Ureter (tissue), 1 donor: ENCODE results near the gene FNBP1. TPM values are rescaled to one million over a fixed set of nuclear protein-coding genes. Genes with fewer than 3 reads are reported as not detected.

Experiments used
- DNase-seq: peaks from one replicate; pipeline ENCODE4 v3.0.0-alpha.2; 2020; ENCODE audit warnings: low spot score
- total RNA-seq: library from RNA; stranded (reverse); gene quantifications from one replicate; pipeline ENCODE4 v1.2.4, GENCODE V29; 2023
- donor health status: DM: yes; HTN: yes; CAD: no.

The FNBP1 gene
- total RNA-seq, 1 donor from 2014 or later: 71.7 TPM

DNA sequence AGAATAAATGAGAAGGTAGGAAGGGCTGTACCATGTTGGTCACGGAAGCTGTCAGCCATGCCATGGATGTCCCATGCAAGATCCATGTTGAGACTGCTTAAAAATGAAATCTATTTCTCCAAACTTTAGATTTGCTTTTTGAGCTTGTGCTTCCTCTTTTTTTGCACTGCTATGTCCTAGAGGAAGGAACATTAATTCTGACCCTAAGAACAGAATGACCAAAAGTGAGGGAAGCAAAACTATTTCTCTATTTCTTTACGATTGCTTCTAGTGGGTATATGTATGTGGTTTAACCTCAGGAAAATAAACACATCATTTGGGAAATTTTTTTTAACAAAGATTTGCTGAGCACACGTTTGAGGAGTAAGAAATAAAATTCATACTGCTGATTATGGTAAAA, 123.1 kb downstream of the FNBP1 start:
- DNase-seq: no peak

DNA sequence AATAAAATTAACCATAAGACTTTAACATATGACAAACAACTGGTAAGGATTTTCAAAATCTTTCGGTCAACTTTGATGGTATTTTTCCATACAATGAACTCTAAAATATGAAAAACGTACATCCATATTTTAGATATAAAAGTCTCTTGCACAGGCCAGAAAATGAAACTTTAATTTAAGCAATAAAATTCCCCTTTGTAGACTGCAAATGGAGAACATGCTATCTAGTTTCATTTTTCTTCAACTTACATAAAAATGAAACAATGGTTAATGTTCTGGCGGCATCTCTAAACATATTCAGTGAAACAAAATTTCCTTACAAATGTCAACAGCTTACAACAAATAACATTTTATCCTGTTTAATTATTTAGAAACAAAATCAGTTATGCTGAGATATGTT, 123.7 kb downstream of the FNBP1 start:
- no peak for DNase-seq

DNA sequence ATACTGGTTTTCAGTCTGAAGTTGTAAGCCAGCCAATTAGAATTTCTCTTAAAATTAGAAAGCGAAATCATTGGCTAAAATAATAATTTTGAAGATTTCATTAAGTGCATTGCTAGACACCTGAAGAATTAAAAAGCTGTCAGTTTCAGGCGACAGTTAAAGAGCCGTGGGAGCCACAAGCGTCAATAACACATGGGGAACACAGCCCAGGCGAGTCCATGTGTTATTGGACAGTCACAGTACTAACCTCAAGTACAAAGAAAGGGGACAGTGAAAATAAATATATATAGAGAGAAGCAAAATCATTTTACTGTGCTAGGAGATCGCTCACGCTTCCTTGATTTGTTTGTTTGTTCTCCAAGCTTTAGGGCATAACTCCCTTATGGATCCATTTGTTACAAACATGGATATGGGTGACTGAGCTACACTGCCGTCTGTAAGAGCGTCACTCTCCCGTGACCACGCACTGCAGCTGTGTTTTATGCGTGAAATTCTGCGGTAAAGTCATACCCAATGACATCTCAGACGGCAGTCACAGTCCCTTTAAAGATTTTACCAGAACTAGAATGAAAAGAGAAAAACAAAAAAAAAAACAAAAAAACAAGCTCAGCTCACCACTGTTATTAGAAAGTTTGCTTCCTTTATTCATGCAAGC, 124.6 kb downstream of the FNBP1 start:
- DNase-seq: no peak

DNA sequence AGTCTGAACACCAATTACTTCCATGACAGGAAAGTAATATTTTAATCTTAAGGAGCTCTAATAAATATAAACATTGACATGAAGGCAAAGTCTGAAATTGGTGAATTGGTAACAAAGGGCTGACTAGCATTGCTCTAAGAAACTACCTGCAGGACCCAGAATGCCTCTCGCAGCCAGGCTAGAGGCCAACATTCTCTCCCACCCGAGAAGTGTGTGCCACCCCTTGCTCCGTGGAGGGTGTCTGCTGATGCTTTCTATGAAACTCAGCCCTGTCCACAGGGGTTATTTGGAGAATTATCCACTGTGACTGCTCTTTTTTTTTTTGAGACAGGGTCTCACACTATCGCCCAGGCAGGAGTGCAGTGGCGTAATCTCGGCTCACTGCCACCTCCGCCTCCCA, 126.3 kb downstream of the FNBP1 start:
- DNase-seq: no peak

DNA sequence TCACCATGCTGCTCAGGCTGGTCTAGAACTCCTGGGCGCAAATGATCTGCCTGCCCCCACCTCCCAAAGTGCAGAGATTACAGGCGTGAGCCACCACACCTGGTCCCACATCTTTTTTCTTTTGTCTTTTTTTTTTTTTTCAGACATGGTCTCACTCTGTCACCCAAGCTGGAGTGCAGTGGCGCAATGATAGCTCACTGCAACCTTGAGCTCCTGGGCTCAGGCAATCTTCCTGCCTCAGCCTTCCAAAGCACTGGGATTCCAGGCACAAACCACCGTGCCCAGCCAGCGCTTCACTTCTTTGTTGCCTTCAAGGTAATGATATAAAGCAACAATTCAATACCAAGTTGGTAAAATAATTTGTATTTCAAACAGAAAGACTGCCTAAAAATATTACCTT, 128.9 kb downstream of the FNBP1 start:
- DNase-seq: no peak

DNA sequence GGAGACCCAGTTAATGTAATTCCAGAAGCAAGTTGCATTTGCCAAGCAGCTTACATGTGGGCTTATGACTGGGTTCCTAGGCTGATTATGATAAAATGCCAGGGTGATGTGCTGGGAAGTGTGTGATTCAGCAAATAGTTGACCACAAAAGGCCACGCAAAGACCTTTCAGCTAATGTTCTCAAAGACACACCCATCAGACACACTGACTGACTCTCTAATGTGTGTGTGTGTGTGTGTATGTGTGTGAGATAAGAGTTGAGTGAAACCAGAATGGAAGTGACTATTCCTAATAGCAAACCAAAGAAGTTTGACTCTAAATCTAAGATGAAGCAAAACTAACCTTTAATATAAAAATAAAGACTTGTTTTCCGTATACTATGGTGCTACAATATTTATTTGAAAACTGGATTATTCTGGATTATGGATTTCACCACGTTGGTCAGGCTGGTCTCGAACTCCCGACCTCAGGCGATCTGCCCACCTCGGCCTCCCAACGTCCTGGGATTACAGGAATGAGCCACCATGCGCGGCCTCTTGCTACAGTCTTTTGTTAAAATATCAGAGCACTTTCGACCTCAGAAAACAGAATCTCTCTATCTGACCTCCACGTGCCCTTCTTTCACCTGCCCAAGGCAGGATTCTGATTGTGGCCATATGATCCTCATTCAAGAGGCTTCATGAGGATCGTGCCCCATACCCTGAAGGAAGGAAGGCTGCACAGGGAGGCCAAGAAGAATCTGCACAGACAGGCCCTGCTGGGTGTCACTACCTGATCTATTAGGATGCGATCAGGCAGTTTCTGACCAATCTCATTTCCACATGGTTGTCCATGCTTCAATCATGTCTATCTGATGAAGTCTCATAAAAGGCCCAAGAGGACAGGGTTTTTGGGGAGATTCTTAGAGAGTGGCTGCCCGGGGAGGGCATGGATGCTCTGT, 132.1 kb downstream of the FNBP1 start:
- no peak for DNase-seq

DNA sequence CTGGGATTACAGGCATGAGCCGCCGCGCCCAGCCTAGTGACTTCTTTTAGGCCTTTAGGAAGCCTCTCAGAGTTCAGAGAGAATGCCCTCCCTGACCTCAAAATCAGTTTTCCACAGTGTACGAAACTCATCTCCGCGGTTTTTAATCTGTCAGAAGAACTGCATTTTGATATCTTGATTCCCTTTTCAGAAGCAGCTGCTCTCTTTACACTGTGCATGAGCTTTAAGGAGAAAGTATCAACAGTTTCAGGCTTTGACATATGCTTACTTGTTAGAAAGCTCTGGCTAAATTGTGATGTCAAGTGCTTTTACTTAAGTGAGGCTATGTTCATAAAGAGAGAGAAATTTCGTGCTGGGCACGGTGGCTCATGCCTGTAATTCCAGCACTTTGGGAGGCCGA, 133.1 kb downstream of the FNBP1 start:
- no peak for DNase-seq

DNA sequence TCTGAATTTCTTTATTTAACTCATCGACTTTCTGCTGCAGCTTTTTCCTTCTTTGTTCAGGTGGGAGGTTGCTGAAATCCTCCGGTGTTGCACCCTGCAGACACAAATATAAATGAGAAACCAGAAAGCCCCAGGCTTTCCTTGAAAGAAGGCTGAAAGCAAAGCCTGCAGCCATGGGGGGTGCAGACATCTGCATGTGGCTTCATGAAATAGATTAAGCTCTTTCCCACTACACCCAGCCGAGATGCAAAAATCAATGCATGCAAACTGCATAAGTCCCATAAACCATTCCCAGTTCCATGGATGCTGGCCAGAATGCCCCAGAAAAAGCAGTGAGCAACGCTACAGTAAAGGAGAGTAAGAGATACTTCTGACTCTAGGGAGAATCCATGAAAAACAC, 134.1 kb downstream of the FNBP1 start:
- DNase-seq: no peak

DNA sequence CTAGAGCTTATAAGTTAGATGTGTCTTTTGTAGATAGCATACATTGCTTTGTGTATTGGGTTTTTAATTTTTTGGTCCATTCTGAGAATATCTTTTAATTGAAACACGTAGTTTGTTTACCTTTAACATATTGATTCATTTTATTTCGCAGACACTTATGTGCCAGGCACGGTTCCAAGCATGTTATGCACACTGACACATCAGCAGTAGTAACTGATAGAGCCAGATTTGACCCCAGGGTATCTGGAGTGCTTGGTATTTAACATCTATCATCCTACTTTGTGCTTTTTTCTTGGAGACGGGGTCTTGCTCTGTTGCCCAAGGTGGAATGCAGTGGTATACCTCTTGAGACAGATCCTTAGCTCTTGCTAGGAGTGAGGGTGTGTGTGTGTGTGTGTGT, 135.8 kb downstream of the FNBP1 start:
- no peak for DNase-seq

DNA sequence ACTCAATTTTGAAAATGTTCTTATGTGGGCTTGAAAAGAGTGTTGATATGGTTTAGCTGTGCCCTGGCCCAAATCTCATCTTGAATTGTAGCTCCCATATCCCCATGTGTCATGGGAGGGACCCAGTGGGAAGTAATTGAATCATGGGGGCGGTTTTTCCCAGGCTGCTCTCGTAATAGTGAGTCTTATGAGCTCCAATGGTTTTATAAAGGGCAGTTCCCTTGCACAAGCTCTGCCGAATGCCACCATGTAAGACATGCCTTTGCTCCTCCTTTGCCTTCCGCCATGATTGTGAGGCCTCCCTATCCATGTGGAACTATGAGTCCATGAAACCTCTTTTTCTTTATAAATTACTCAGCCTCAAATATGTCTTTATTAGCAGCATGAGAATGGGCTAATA, 136.7 kb downstream of the FNBP1 start:
- no peak for DNase-seq

DNA sequence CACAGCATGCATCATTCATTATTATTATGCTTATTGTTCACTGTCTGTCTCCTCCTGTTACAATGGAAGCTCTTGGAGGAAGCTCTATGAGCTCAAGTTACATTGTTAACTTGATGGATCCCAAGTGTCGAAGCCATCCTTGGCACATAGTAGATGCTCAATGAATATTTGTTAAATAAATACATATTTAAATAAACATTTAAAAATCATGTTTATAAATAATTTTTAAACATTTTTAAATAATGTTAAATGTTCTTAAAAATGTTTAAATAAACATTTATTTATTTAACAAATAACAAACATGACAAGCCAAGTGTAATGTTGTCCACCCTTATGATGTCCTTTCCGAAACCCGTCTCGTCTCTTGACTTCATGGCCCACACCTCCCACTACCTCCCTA, 138.3 kb downstream of the FNBP1 start:
- no peak for DNase-seq

DNA sequence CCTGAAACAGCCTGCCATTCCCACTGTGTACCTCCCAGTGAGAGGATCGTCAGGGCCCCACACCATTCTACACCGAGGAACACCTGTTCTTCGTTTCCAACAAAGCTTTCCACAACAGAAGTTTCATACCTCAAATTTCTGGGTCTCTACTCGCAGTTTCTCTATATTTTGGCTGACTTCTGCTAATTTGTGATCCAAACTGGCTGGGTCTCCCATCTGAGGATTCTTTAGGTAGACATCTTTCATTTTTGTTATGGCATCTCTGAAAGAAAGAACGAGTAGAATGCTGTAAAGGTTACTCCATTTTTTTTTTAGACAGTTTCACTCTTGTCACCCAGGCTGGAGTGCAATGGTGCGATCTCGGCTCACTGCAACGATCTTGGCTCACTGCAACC, 140.3 kb downstream of the FNBP1 start:
- no peak for DNase-seq

DNA sequence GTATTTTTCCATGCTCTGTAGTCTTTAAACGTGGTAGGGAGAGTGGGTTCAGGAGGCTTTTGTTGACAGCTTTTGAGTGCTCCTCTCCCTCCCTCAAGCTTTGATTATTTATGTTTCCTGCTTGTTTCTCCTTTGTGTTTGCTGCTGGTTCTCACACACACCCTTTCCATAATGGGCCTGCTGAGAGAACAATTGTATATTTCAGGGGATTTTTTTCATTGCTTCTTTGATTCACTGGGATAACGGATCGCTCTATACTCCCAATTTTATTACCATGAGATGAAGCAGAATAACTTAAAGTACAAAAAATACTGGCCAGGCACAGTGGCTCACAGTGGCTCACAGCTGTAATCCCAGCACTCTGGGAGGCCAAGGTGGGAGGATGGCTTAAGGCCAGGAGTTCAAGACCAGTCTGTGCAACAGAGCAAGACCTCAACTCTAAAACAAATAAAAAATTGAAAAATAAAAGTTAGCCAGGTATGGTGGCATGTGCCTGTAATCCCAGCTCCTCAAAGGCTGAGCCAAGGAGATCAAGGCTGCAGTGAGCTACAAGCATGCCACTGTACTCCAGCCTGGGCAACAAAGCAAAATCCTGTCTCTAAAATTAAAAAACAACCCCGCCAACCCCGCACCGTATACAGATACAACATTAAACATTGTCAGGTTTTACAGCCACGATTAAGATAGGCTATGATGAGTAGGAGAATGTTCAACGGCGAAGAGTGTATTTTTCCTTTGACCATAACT, 140.8 kb downstream of the FNBP1 start:
- no peak for DNase-seq

DNA sequence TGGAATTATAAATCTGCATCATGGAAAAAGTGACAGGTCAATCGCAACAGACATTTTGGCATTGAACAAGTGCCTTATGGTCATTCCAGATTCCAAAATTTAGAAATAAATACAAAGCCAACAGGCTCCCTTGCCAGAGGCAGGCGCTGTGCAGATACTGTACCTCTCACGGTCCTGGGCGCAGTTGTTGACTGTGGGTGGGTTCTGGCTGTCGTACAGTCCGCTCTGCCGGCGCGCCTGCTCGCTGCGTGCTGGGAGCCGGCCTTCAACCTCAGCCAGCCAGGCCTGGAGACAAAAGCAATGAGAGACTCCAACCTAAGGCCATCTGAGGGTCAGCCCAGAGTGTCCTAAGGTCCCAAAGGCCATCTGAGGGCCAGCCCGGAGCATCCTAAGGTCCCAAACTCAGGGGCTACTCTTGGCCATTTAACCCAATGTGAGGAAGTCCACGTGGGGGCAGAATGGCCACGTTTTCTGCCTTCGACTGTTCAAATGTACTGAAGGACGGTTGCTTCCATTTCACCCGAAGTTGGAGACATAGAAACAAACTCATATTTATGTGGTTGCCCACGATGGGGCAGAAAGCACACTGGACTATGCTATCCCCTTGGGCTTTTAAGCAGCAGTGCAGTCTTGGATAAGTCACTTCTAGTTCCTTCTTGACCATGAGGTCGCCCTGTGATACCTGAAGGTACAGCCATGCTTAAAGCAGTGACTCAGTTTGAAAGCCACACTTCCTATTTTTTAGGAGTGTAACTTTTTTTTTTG, 142.5 kb downstream of the FNBP1 start:
- DNase-seq: no peak

DNA sequence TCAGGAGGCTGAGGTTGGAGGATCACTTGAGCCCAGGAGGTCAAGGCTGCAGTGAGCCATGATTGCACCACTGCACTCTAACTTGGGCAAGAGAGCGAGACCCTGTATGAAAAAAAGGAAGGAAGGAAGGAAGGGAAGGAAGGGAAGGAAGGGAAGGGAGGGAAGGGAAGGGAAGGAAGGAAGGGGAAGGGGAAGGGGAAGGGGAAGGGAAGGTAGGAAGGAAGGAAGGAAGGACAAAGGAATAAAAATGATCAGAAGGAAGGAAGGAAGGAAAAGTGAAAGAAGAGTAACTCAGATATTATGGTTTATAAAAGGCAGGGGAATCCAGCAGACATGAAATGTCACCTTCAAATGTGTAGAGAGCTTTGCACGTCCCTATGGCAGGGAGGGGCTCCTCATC, 143.4 kb downstream of the FNBP1 start:
- no peak for DNase-seq

DNA sequence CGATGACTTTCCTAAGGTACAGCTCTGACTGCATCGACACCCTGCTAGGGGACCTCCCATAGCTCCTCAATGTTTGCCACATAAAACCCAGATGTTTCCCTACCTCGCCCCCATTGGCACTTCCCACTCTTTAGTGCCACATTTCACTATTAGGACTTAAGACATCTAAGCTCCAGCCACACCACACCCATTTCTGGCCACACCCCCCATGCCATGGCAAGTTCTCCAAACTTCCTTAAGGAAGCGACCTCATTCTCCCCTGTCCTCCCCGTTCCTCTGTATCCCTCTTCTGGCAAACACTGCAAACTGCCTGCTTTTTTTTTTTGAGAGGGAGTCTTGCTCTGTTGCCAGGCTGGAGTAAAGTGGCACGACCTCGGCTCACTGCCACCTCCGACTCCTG, 144.8 kb downstream of the FNBP1 start:
- DNase-seq: no peak

DNA sequence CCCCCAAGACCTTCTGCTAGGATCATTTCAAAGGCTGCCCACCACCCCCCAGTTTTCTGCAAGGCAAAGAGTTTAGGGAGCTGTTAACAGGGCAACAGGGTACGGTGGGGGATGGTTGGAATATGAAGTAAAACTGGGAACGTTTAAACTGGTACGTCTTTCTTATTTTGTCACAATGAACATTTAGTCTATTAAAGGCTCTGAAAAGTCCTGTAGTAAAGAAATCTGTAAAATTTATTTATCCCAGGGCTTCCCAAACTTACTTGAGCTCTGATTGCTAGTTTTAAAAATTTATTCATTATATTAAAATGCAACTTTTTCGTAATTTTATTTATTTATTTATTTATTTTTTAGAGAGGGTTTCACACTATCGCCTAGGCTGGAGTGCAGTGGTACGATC, 145.7 kb downstream of the FNBP1 start:
- no peak for DNase-seq

DNA sequence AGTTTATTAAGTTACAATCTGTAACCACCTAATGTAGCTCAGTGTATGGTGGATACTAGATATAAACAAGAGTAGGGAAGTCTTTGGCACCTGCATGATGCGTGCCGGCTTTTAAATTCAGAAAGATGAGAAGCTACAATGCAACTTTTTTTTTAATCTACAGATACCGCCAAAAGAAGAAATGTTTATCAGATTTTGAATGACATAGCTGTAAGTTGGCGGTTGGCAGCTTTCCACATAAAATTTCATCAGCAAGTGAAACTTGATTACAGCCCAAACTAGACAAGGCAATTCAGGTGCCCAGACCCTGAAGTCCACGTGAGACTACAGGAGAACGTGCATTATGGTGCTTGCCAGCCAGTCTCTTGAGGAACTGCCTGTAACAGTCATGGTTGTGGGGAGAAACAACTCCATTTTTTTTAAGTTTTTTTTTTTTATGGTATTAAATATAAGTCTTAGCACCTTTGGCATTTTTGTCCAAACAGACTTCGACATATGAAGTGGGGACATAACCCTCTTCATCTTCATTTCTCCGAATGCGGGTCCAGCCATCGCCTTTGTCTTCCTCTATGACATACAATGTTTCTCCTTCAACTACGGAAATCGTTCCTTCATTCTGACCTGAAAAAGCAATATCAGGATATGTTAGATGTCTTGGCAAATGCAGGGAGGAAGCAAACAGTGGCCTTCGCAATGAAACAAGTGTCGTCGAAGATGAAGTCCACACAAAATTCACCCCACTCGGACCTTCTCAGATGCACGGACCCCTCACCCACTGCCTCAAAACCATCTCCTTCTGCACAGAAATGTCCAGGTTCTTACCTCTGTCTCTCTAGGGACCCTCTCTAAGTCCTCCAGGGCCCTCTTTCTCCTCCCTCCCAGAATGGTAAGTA, 147.4 kb downstream of the FNBP1 start:
- DNase-seq: no peak

DNA sequence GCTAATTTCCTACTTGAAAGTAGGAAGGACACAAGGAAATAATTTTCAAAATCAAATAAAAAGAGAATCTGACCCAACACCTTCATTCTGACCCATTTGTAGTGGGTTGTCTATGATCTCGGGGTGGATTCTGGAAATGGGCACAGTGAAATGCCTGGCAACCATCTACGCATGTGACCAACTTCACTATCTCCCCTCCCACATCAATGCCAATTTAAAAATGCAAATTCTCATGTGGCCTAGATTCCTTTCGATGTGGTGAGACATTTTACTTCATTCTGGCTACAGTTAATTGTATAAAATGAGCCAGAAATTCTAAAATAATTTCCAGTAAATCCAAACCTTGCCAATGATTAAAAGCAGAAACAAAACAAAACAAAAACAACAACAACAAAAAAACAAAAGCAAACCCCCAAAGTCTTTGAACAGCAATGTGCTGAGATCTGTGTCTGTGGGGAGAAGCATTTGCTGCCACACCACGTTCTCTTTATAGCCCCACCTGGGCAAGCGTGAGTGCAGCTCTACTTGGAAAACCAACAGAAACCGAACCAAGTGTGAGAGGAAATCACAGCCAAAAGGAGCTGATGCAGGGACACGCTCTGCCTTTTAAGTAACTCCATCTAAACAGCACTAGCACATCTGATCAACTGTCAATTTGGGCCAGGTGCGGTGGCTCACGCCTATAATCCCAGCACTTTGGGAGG, 148.7 kb downstream of the FNBP1 start:
- no peak for DNase-seq

DNA sequence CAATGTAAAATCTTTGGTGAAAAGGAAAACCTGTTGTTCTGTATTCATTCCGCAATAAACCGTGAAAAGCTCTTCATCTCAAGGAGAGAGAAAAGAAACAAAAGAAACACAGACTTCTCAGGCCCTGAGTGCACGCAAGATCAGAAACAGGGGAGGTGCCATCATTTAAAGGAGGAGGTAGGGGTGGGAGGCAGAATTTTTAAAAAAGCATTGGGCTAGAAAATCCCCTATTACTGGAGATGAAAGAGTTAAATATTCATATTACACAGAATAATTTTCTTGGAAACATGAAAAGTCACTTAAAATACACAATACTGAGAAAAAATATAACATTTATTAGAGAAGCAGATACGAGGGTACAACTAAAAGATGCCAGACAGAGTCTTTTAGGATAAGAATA, 151.4 kb downstream of the FNBP1 start:
- DNase-seq: no peak
